NCI-H2227 treated with DMSO at 0.1 percent for 48 hours (cell line): Measurements from ENCODE around the gene PDF.
"Not testable (repeated sequence)": the region's sequence is repeated elsewhere in the genome, so short reads cannot be mapped to it uniquely, and the experiment has no call there.

Experiments
- DNase-seq: peaks from one replicate; lab custom pipeline; 2025; lab: John Stamatoyannopoulos, UW

The PDF gene

GRCh38 chr16:69330286-69331109 lies at the start of gene PDF:
Gene PDF, minus strand, starts transcription at chr16:69330588. Its CDS starts 18 bp downstream, at chr16:69330570.
- peak; percentile 72 for DNase-seq

DNA sequence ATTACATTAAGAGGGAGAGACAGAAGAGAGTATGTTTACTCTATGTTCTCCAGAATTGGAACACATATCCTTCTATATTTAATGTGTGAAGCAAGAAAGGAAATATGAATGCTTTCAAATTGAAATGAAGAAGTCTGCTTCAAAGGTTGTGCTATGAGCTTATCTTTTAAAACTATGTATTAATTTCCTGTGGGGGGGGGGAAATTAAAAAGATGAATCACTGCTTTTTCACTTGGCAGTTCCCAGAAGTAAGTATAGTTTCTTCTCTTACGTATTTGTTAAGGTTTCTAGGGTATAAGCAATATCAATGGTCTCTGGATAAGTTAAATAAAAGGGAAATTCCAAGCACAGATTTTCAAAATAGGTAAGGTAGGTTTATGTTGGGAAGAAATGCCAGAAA lies 48.4 kb upstream of the PDF start:
- DNase-seq, result no peak

DNA sequence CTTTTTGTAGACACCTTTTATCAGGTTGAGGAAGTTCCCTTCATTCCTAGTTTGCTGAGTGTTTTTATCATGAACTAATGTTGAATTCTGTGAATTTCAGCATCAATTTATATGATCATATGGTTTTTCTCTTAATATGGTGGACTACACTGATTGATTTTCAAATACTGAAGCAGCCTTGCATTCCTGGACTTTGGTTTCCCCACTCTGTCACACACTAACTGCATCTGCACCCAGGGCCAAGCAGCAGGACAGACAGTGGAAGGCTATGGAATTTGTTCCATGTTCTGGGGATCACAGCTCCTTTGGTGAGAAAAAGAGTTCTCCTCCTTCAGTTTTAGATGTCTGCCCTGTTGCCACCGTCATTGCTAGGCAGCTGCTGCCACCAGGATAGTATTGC lies 47.6 kb upstream of the PDF start:
- DNase-seq, result no peak

DNA sequence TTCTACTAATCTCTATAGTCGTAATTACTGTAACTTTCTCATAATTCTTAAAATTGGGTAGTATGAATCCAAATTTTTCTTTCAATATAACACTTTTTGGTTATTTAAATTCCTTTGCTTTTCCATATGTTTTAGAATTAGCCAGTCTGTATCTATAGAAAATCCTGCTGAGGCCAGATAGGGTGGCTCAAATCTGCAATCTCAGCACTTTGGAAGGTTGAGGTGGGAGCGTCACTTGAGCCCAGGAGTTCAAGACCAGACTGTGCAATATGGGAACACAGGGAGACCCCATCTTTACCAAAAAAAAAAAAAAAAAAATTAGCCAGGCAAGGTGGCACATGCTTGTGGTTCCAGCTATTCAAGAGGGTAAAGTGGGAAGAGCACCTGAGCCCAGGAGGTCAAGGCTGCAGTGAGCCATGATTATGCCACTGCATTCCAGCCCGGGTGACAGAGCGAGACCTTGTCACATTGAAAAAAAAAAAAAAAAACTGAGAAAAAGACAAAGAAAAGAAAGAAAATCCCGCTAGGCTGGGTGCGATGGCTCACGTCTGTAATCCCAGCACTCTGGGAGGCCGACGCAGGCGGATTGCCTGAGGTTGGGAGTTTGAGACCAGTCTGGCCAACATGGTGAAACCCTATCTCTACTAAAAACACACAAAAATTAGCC lies 46.1 kb upstream of the PDF start:
- DNase-seq, result no peak

GRCh38 chr16:69373019-69373418 lies 42.6 kb upstream of the PDF start:
- no peak for DNase-seq

DNA sequence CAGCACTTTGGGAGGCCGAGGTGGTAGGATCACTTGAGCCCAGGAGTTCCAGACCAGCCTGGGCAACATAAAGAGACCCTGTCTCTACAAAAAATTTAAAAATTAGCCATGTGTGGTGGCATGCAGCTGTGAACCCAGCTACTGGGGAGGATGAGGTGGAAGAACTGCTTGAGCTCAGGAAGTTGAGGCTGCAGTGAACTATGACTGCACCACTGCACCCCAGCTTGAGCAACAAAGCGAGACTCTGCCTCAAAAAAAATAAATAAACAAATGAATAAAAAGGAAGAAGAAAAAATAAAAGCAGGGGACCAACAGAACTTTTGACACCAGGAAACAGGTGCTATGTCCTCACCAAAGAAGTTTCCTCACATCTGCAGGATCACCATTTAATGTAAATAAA lies 41.2 kb upstream of the PDF start:
- no peak for DNase-seq

- DNase-seq, result no peak
These were observed 38.5 kb upstream of the PDF start for GRCh38 chr16:69368866-69369265.

GRCh38 chr16:69367980-69368379 lies 37.6 kb upstream of the PDF start:
- DNase-seq, result no peak

GRCh38 chr16:69366431-69366830 lies 36.0 kb upstream of the PDF start:
- no peak for DNase-seq

DNA sequence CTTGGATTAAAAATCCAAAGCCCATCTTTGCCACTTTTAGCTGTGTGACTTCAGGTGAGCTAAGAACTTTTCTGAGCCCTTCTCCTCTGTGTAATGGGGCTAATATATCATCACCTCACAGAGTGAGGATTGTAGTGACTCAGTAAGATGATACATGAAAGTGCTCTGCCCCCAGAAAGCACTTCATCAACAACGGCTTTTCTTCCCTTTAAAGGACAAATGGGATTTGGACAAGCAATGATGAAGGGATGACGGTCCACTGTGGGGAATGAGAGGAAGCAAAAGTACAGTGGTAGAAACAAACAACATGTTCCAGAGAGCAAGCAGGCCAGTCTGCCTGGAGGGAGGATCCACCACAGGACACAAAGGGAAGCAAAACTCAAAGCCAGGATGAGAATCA lies 35.5 kb upstream of the PDF start:
- no peak for DNase-seq

DNA sequence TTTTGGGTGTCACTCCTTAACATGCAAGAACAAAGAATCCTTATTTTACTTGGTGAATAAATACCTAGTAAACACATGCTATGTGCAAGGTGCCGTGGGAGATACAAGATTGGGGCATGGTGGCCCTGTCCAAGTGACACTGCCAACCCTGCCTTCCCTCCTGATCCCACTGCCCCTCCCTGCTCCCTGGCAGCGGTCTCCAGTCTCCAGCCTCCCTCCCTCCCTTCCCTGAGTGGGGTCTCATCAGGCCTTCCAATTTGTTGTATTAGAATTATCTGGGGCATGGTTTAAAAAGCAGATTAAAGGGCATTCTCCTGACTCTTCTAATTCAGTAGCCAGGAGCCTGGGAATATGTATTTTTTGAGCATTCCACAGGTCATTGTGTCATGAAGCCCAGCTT lies 33.7 kb upstream of the PDF start:
- DNase-seq, result no peak

GRCh38 chr16:69363281-69363717 lies 32.9 kb upstream of the PDF start:
- DNase-seq, result no peak

- DNase-seq, result not testable (repeated sequence)
These were observed 29.7 kb upstream of the PDF start for GRCh38 chr16:69360070-69360469.

DNA sequence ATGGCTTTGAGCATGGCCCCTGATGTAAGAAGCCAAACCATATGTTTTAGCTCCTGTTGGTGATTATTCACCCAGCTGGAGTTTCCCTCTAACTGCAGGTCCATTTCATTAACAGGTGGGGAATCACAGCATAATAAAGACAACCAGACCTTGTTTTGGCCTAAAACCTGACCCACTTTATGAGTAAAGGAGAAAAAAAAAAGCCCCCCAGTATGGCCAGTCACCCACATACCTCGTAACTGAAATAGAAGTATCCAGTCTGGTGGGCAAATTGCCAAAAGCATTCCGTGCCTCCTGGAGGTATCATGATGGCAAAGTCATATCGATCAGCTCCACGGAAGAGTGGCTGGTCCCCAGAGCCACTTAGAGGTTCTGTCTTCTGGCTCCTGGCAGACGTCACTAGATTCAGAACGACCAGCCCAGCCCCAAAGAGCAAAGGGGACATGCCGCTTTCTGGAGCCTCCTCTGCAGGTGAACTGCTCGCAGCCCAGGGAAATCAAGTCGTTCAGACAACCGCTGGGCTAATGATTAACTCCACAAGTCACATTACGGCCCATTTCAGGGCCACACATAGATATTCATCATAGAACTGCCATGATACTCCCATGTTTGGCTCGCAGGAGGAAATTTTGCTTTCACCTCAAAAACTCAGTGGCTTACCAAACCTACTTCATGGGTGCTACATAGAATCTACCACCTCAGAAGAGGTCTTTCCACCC lies 21.1 kb upstream of the PDF start, which contains the start of gene TMED6:
Gene TMED6 (minus strand): TSS at position 478 of the 719 bp plus-strand sequence. CDS start 33 bp downstream, at position 445.
- DNase-seq, result peak; percentile 33

DNA sequence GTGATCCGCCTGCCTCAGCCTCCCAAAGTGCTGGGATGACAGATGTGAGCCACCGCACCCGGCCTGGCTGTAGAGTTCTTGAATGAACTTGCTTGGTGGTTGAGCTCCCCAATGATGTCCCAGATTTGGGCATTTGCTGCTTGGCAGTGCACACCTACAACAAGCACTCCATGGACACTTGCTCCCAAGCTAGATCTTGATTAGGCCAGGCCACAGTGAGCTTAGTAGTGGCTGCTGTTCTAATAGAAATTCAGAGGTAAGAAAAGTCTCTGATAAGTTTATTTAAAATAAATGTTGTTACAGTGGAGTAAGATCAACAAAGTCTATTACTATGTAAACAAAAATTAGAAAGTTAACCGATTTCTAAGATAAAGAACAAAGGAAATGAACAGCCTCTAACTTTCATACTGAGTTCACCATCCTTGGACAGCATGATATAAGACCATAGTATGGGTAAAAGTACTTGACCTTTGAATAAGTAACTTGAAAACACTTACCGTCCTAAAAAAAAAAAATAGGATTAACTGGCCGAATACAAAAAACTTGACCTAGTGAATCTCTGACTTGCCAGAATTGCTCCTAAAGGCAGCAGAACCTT lies 20.2 kb upstream of the PDF start:
- no peak for DNase-seq

- DNase-seq, result no peak
These were observed 19.1 kb upstream of the PDF start for GRCh38 chr16:69349536-69349935.

DNA sequence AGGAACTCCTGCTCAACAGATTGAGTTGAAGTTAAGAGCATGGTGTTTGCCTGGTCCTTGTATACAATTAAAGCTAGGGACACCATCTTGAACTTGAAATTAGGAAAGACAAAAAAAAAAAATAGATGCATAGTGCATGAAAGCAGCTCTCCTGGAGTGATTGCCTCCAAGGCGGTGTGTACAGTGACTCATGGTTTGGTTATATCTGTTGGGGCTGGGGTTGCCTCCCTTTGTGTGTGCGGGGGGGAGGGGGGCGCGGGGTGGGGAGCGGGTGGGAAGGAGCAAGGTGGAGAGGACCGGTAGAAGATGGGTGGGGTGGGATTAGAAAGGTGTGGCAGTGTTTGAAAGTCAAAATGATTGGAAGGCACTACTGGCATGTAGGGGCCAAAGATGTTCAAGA lies 17.8 kb upstream of the PDF start:
- DNase-seq, result no peak

DNA sequence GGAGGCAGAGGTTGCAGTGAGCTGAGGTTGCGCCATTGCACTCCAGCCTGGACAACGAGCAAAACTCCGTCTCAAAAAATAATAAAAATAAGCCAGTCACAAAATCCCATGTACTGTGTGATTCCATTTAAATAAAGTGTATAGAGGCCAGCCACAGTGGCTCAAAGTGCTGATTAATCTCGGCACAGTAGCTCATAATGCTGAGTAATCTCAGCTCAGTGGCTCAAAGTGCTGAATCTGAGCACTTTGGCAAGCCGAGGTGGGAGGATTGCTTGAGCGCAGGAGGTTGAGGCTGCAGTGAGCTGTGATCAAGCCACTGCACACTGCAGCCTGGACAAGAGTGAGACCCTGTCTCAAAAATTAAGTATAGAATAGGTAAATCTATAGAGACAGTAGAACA lies 16.3 kb upstream of the PDF start:
- DNase-seq, result no peak

- DNase-seq, result no peak
These were observed 15.5 kb upstream of the PDF start for GRCh38 chr16:69345923-69346322.

GRCh38 chr16:69344171-69344570 lies 13.8 kb upstream of the PDF start:
- no peak for DNase-seq

DNA sequence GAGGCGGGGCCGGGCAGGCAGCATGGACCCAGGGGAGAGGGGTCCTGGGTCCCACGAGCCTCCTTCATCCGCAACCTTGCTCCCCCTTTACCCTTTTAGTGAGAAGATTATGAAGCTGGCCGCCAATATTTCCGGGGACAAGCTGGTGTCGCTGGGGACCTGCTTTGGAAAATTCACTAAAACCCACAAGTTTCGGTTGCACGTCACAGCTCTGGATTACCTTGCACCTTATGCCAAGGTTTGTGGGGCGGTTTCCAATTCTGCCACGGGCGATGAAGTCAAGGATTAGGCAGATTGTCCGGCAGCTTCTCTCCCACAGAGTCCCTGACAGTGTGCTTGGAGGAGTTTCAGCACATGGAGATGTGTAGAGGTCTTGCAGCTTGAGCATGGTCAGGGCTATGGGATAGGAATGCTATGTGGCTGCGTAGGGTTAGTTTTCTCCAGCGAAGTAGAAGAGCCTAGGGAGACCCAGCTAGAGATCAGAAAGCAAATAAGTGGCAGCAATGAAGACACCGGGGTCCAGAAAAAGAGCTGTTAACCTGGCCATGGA lies 9.8 kb upstream of the PDF start:
- no peak for DNase-seq
